Stimulated activated CD4-positive, alpha-beta T cell treated with anti-CD3 and anti-CD28 coated beads, Interleukin-12 subunit alpha, Interleukin-12 subunit beta, amount 100 ng/mL, for 48 hours (primary cell): ENCODE results near the gene HDAC4.
A peak's percentile ranks its signal among the peaks of the same experiment; 100 is the strongest.

Source experiments
- DNase-seq, 3 donors: peaks; one replicate each; pipeline ENCODE4 v3.0.0-alpha.2; 2020; ENCODE audit warnings: low read depth in 2 of 3, low spot score in 1 of 3

HDAC4 gene

GRCh38 chr2:239385096-239386000 is 15.5 kb downstream of the HDAC4 start:
- DNase-seq, result no peak

GRCh38 chr2:239383759-239384156 is 17.1 kb downstream of the HDAC4 start:
- no peak for DNase-seq

- DNase-seq, result no peak
These were observed 17.6 kb downstream of the HDAC4 start for GRCh38 chr2:239383036-239383758.

- no peak for DNase-seq
These were observed 18.4 kb downstream of the HDAC4 start for GRCh38 chr2:239382384-239382880.

GRCh38 chr2:239381709-239382134 is 19.1 kb downstream of the HDAC4 start:
- no peak for DNase-seq

- peak; percentile 47 to 62 (median 58) for DNase-seq
These were observed 19.8 kb downstream of the HDAC4 start for GRCh38 chr2:239380831-239381708.

- no peak for DNase-seq
These were observed 21.1 kb downstream of the HDAC4 start for GRCh38 chr2:239379641-239380170.

GRCh38 chr2:239378918-239379640 is 21.7 kb downstream of the HDAC4 start:
- DNase-seq, result no peak

GRCh38 chr2:239378021-239378917 is 22.6 kb downstream of the HDAC4 start:
- DNase-seq, result no peak

- no peak for DNase-seq
These were observed 23.2 kb downstream of the HDAC4 start for GRCh38 chr2:239377591-239377990.

GRCh38 chr2:239376942-239377531 is 23.8 kb downstream of the HDAC4 start:
- DNase-seq, result no peak

- no peak for DNase-seq
These were observed 24.5 kb downstream of the HDAC4 start for GRCh38 chr2:239376351-239376750.

- no peak for DNase-seq
These were observed 25.4 kb downstream of the HDAC4 start for GRCh38 chr2:239375278-239376061.

- no peak for DNase-seq
These were observed 25.9 kb downstream of the HDAC4 start for GRCh38 chr2:239374896-239375277.

- no peak for DNase-seq
These were observed 28.0 kb downstream of the HDAC4 start for GRCh38 chr2:239372835-239373234.

GRCh38 chr2:239371726-239372686 is 28.8 kb downstream of the HDAC4 start:
- no peak for DNase-seq
